GM21619 (cell line): Measurements from ENCODE around the gene SCNN1A.

Source experiments
- ATAC-seq: cut with Tn5 transposase; IDR thresholded peaks from one replicate; pipeline ENCODE4 v1.9.1; 2021; ENCODE audit not compliant: unreplicated experiment

SCNN1A gene

GRCh38 chr12:6335451-6336078 lies 39.8 kb downstream of the SCNN1A start:
- ATAC-seq, result peak; percentile 71

- ATAC-seq, result no peak
Observed at GRCh38 chr12:6334940-6335450, 40.4 kb downstream of the SCNN1A start.

- ATAC-seq, result no peak
Observed at GRCh38 chr12:6334359-6334758, 41.0 kb downstream of the SCNN1A start.

GRCh38 chr12:6333566-6333965 lies 41.8 kb downstream of the SCNN1A start:
- no peak for ATAC-seq

GRCh38 chr12:6333029-6333428 lies 42.3 kb downstream of the SCNN1A start:
- no peak for ATAC-seq

GRCh38 chr12:6332459-6332858 lies 42.9 kb downstream of the SCNN1A start:
- no peak for ATAC-seq

GRCh38 chr12:6330999-6331714 lies 44.2 kb downstream of the SCNN1A start:
- no peak for ATAC-seq

- ATAC-seq, result no peak
Observed at GRCh38 chr12:6330192-6330591, 45.2 kb downstream of the SCNN1A start.

GRCh38 chr12:6329703-6330064 lies 45.7 kb downstream of the SCNN1A start:
- no peak for ATAC-seq

- ATAC-seq, result no peak
Observed at GRCh38 chr12:6328945-6329702, 46.2 kb downstream of the SCNN1A start.

GRCh38 chr12:6328045-6328779 lies 47.2 kb downstream of the SCNN1A start:
- no peak for ATAC-seq

- ATAC-seq, result no peak
Observed at GRCh38 chr12:6327229-6328041, 47.9 kb downstream of the SCNN1A start.

- no peak for ATAC-seq
Observed at GRCh38 chr12:6326316-6327228, 48.8 kb downstream of the SCNN1A start.

GRCh38 chr12:6324936-6325750 lies 50.2 kb downstream of the SCNN1A start:
- no peak for ATAC-seq

GRCh38 chr12:6323995-6324711 lies 51.2 kb downstream of the SCNN1A start:
- peak; percentile 3 for ATAC-seq

- ATAC-seq, result peak; percentile 58
Observed at GRCh38 chr12:6323340-6323994, 51.9 kb downstream of the SCNN1A start.

- ATAC-seq, result peak; percentile 42
Observed at GRCh38 chr12:6322969-6323339, 52.4 kb downstream of the SCNN1A start.
